Activated T-helper 9 cell treated with anti-CD3 and anti-CD28 coated beads, Interleukin-2, amount 50 U/mL, for 16 hours (primary cell): ENCODE data around the gene NELFA.
"Not testable (repeated sequence)": the region's sequence is repeated elsewhere in the genome, so short reads cannot be mapped to it uniquely, and the experiment has no call there.

Source experiments
- DNase-seq: peaks from one replicate; pipeline ENCODE4 v3.0.0-alpha.2; 2020; ENCODE audit warnings: low read depth

Gene NELFA

DNA sequence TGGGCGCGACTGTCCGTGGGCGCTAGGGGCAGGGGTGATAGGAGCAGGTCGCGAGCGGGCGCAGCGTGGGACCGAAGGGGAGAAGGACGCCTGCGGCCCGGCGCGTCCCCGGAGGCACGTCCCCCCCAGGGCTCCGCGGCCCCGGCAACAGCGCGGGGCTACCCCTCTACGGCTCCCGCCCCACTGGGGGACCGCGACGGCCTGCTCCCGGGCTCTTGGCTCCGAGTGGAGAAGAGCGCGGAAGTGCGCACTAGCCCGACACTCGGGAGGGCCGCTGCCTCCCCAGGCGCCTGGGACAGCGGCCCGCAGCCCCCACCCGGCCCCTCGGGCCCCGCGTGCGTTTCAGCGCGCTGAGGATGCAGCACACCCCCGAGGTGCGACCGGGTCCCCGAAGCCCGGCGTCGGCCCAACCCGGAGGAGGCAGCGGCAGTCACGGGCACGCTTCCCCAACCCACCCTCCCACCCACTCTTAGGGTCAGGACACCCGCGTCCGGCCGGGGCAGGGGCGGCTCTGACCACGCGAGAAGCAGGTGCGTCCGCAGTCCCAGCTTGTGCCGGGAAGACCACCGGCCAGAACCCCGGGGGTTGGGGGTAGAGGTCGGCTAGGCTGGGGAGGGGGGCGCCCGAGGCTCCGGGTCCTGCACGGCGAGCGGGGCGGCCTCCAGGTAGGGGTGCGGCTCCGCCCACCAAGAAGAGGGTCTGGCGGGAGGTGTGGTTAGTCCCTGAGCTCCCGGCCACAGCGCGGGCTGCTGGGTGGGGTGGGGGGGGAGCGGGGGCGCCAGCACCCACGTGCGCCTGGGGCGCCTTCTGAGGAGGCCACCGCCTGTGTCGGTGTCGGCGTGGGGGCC lies 31.8 kb upstream of the NELFA start:
- DNase-seq = no peak

DNA sequence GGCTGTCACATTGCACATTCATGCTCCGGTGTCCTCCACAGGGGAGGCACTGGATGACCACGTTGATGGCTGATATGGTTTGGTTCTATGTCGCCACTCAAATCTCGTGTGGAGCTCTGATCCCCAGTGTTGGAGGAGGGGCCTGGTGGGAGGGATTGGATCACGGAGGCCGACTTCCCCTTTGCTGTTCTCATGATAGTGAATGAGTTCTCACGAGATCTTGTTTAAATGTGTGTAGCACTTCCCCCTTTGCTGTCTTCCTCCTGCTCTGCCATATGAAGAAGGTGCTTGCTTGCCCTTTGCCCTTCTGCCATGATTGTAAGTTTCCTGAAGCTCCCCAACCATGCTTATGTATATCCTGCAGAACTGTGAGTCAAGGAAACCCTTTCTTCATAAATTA lies 28.1 kb upstream of the NELFA start:
- no peak for DNase-seq

DNA sequence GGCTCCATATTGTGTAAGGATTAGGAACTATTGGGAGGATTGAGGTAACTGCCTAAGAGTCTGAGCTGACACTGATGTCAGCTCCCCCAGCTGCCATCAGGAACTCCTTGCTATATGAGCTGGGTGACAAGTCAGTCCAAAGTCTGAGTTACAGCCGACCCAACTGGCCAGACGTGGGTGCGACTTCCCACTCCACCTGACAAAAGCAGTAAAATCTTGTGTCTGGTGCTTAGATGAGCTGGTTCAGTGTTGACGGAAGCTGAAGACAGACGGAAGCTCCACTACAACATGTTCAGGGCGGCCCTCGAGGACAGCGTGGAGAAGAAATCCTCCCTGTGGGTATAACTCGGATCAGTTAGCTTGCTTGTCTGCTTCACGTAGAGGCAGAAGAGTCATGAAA lies 27.6 kb upstream of the NELFA start:
- DNase-seq = no peak

DNA sequence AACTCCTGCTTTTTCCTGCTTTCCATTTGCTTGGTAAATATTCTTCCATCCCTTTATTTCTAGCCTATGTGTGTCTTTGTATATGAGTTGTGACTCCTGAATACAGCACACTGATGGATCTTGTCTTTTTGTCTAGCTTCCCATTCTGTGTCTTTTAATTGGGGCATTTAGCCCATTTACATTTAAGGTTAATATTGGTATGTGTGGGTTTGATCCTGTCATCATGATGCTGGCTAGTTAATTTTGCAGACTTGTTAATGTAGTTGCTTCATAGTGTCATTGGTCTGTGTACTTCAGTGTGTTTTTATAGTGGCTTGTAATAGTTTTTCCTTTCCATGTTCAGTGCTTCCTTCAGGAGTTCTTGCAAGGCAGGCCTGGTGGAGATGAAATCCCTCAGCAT lies 22.4 kb upstream of the NELFA start:
- DNase-seq = not testable (repeated sequence)

DNA sequence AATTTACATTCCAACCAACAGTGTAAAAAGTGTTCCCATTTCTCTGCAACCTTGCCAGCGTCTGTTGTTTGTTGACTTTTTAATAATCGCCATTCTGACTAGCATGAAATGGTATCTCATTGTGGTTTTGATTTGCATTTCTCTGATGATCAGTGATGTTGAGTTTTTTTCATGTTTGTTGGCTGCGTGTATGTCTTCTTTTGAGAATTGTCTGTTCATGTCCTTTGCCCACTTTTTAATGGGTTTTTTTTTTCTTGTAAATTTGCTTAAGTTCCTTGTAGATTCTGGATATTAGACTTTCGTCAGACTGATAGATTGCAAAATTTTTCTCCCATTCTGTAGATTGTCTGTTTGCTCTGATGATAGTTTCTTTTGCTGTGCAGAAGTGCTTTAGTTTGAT lies 18.3 kb upstream of the NELFA start:
- DNase-seq = not testable (repeated sequence)

DNA sequence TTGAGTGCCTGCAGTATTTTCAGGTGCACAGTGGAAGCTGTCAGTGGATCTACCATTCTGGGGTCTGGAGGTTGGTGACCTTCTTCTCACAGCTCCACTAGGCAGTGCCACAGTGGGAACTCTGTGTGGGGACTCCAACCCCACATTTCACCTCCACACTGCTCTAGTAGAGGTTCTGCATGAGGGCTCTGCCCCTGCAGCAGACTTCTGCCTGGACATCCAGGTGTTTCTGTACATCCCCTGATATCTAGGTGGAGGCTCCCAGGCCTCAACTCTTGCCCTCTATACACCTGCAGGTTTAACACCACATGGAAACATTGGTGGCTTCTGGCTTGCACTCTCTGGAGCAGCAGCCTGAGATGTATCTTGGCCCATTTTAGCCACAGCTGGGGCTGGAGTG lies 17.0 kb upstream of the NELFA start:
- DNase-seq = no peak

DNA sequence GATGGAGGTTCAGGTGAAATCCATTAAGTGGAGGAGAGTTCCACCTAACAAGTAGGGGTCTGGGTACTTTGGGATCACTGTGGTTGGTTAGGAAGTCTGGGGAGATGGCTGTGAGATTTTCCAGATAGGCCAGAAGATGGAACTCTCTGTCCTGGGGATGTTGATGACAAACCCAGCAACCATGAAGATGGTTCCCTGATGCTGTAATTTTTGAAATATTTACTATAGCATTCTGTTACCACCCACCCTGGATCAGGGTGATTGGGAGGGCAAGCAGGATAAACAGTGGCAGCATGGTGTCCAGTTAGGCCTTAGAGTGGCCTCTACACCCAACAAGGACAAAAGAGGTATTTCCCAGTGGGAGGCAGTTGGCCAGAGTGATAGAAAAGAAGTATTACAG lies 15.9 kb upstream of the NELFA start:
- DNase-seq = no peak

DNA sequence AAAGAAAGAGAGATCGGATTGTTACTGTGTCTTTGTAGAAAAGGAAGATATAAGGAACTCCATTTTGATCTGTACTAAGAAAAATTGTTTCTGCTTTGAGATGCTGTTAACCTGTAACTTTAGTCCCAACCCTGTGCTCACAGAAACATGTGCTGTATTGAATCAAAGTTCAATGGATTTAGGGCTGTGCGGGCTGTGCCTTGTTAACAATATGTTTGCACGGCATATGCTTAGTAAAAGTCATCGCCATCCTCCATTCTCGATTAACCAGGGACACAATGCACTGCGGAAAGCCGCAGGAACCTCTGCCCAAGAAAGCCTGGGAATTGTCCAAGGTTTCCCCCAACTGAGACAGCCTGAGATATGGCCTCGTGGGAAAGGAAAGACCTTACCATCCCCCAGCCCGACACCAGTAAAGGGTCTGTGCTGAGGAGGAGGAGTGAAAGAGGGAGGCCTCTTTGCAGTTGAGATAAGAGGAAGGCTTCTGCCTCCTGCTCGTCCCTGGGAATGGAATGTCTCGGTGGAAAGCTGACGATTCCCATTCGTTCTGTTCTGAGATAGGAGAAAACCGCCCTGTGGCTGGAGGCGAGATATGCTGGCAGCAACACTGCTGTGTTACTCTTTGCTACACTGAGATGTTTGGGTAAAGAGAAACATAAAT lies 12.7 kb upstream of the NELFA start:
- DNase-seq = not testable (repeated sequence)

DNA sequence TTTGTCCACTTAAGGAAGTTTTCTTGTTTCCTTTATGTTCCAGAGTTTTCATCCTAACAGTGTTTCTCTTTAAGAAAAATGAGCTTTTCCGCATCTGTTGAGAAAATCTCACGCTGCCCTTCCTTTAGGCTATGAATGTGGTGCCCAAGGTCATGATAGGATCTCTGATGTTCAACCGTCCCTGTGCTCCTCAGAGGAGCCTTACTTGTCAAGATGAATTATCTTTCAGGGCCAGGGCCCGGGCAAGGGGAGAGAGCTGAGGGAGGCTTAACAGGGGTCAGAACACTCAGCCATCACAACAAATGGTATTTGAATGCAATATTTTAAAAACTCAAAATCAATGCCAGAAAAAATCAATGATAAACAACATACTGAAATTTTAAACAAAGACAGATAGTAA lies 6.2 kb upstream of the NELFA start:
- no peak for DNase-seq

DNA sequence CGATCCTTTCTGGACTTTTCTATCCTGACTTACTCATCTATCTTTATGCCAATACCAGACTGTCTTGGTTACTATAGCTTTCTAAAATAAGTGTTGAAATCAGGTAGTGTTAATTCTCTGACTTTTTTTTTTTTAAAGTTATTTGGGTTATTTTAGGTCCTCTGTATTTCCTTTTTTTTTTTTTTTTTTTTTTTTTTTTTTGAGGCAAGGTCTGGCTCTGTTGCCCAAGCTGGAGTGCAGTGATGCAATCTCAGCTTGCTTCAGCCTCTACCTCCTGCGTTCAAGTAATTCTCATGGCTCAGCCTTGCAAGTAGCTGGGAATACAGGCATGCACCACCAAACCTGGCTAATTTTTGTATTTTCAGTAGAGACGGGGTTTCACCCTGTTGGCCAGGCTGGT lies 2.8 kb upstream of the NELFA start:
- DNase-seq = no peak

DNA sequence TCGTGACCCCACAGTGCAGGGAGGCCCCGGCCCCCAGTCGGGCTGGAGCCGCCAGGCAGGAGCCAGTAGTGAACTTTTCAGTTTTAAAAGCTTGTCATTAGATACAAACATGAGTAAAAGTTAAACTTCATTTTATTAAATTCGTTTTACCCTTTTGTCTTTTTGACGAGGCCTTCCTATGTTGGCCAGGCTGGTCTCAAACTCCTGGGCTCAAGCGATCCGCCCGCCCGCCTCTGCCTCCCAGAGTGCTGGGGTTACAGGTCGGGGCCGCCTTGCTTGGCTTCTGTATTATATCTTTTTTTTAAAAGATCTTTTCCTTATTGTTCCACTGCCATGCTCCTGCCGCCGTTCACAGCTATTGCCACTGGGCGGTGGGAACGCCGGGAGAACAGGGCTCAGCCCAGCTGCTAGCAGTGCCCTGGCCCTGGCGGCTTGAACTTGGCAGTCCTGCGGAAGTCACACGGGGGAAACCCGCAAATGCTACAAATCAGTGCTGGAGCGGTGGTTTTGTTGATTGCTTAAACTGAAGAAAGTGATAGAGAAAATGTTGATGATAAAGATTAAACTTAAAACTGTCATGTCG lies 968 bp upstream of the NELFA start:
- peak; percentile 28 for DNase-seq

DNA sequence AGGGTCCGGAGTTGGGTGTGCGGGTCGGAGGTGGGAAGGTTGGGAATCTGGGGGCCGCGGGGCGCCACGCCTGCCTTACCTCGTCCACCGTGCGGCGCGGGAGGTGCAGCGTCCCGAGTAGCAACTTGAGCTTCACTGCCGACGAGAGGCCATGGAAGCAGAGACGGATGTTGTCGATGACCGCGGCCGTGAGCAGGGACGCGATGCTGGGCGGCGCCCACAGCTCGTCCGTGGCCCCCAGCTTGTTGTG lies 178 bp downstream of the NELFA start:
- no peak for DNase-seq

DNA sequence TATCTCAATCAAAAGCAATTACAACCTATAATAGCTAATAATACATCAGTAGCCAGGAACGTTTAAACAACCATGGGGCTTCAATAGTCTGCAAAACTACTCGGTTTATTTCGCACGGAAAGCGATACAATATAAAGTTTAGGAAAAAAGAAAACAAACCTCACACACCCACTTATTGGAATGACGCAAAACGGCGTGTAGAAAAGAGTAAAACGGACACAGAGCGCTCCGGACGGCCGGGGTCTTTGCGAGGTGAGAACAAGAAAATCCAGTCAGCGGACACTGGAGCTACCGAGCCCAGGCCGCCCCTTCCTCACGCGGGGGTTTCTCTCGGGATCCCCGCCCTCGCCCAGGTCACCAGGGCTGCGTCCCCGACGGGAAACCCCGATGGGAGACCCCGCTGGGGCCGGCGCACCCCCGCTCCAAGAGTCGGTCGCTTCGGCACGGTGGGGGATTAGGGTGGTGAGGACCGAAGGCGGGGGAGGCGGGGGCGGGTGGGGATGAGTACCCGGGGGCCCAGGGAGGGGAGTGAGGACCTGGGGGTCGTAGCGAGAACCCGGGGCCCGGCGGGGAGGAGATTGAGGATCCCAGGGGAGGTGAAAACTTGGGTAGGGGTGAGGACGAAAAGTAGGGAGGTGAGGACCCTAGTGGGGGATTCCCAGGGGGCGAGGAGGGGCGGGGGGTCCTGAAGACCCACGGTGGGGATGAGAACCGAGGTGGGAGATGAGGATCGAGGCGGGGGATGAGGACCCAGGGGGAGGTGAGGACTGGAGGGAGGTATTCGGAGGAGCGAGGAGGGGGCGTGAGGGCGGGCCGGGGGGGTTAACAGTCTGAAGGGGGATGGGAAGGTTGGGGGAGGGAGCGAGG lies 737 bp downstream of the NELFA start:
- DNase-seq = no peak

DNA sequence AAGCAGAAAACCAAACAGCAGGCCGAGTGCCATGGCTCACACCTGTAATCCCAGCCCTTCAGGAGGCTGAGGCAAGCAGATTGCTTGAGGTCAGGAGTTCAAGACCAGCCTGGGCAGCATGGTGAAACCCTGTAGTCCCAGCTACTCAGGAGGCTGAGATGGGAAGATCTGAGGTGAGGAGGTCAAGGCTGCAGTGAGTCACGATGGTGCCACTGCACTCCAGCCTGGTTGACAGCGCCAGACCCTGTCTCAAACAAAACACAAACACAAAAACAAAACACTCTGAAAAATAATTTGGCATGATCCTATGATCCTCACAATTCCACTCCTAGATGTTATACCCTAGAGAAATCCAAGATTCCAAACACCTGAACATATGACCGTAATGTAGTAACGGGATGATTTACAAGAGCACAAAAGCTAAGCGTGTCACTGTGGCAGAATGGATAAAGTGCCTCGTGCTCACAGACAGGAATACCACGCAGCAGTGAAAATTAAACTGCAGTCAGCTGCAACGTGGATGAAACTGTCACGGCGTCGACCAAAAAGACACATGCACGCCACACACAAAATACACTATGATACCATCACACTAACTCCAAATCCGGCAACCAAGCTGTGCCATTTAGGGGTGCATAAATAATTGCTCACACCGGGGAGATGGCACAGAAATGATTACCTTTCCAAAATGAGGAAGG lies 1.7 kb downstream of the NELFA start:
- DNase-seq = no peak

DNA sequence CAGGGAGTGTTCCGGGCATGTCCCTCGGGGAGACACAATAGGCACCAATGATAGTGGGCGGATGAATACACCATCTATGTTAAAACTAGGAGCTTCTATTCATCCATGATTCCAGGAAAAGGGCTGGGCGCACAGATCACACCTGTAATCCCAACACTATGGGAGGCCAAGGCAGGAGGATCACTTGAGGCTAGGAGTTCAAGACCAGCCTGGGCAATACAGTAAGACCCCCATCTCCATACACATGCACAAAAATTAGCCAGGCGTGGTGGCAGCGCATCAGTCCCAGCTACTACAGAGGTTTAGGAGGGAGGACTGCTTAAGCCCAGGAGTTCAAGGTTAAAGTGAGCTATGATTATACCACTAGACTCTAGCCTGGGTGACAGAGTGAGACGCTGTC lies 2.4 kb downstream of the NELFA start:
- no peak for DNase-seq

DNA sequence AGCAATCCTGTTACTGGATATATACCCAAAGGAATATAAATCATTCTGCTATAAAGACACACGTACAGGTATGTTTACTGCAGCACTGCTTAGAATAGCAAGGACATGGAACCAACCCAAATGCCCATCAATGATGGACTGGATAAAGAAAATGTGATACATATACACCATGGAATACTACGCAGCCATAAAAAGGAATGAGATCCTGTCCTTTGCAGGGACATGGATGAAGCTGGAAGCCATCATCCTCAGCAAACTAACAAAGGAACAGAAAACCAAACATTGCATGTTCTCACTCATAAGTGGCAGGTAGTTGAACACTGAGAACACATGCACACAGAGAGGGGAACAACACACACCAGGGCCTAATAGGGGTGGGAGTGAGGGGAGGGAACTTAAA lies 5.4 kb downstream of the NELFA start:
- not testable (repeated sequence) for DNase-seq

DNA sequence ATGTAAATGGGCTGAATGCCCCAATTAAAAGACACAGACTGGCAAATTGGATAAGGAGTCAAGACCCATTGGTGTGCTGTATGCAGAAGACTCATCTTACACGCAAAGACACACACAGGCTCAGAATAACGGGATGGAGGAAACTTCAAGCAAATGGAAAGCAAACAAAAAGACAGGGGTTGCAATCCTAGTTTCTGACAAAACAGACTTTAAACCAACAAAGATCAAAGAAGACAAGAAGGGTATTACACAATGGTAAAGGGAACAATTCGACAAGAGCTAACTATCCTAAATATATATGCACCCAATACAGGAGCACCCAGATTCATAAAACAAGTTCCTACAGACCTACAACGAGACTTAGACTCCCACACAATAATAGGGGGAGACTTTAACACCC lies 9.5 kb downstream of the NELFA start:
- DNase-seq = not testable (repeated sequence)

DNA sequence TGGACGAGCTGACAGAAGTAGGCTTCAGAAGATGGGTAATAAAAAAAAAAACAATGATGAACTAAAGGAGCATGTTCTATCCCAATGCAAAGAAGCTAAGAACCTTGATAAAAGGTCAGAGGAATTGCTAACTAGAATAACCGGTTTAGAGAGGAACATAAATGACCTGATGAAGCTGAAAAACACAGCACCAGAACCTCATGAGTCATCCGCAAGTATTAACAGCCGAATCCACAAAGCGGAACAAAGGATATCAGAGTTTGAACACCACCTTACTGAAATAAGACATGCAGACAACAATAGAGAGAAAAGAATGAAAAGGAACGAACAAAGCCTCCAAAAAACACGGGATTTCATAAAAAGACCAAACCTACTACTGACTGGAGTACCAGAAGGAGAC lies 10.5 kb downstream of the NELFA start:
- DNase-seq = no peak

DNA sequence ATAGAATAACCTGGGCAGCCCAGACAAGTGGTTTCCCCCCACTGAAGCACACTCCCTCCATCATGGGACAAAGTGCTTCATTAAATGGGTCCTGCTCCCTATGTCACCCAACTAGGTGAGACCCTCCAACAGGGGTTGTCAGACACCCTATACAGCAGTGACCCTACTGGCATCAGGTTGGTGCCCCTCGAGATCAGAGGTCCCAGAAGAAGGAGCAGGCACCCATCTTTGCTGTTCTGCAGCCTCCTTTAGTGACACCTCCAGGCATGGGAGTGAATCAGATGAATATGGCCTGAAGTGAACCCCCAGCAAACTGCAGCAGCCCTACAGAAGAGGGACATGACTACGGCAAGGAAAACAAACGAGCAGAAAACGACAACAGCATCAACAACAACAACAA lies 11.1 kb downstream of the NELFA start:
- no peak for DNase-seq

DNA sequence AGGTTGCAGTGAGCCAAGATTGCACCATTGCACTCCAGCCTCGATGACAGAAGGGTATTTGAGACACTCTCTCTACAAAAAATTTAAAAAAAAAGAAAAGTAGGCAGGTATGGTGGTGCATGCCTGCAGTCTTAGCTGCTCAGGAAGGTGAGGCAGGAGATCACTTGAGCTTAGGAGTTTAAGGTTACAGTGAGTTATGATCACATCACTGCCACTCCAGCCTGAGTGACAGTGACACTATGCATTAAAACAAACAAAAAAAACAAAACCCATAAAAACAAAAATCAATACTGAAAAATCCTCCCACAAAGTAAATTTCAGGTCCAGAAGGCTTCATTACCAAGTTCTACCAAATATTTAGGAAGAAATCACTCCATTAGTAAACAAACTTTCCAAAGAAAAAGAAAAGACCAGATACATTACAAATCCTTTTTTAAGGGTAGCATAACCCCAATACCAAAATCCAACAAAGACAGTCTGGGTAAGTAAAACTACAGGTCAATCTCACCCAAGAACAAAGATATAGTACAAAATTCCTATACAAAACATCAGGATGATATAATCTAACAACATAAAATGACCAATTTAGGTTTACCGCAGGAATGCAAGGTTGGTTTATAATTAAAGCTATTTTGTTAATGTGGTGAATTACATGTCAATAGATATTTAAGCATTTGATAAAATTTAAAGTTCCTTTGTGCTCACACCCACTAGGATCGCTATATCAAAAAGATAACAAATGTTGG lies 11.7 kb downstream of the NELFA start:
- DNase-seq = no peak

DNA sequence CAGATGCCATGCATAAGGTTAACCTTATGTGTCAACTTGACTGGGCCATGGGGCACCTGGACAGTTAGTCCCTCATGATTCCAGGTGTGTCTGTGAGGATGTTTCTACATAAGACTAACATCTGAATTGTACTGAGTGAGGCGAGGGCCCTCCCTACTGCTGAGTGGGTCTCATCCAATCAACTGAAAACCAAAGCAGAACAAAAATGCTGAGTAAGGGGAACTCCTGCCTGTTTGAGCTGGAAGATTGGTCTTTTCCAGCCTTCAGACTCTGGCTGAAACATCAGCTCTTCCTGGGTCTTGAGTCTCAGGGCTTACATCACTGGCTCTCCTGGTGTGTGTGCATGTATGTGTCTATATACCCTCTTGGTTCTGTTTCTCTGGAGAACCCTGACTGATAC lies 13.8 kb downstream of the NELFA start:
- no peak for DNase-seq
